ENCODE results near the gene WASHC4. TPM values are rescaled to one million over a fixed set of nuclear protein-coding genes. Genes with fewer than 3 reads are reported as not detected.
A peak's percentile ranks its signal among the peaks of the same experiment; 100 is the strongest.

The WASHC4 gene
- total and polyA plus RNA-seq, 2 experiments from 2014 or later, result 75.7 to 83.0 TPM

GRCh38 chr12:105100998-105101397 lies 6.5 kb upstream of the WASHC4 start:
- no peak overlapping the region for H3K27ac ChIP-seq (ENCODE audit: low read depth)
- no peaks in the 10 kb centered on the region for H3K36me3 ChIP-seq (ENCODE audit: insufficient read depth)
- no peaks in the 10 kb centered on the region for H3K4me1 ChIP-seq (ENCODE audit: insufficient read depth)
- H3K27me3 Mint-ChIP-seq (ENCODE audit: insufficient read depth, low read depth, poor library complexity), result peaks cover 2% of the 10 kb centered on the region
- DNase-seq (ENCODE audit: low spot score), result no peak
- TF ChIP-seq STAT1 (IDR thresholded peaks at IDR 0.05; ENCODE audit: unreplicated experiment), result no peak
- TF ChIP-seq, protein P1, sequence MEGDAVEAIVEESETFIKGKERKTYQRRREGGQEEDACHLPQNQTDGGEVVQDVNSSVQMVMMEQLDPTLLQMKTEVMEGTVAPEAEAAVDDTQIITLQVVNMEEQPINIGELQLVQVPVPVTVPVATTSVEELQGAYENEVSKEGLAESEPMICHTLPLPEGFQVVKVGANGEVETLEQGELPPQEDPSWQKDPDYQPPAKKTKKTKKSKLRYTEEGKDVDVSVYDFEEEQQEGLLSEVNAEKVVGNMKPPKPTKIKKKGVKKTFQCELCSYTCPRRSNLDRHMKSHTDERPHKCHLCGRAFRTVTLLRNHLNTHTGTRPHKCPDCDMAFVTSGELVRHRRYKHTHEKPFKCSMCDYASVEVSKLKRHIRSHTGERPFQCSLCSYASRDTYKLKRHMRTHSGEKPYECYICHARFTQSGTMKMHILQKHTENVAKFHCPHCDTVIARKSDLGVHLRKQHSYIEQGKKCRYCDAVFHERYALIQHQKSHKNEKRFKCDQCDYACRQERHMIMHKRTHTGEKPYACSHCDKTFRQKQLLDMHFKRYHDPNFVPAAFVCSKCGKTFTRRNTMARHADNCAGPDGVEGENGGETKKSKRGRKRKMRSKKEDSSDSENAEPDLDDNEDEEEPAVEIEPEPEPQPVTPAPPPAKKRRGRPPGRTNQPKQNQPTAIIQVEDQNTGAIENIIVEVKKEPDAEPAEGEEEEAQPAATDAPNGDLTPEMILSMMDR (conservative IDR thresholded peaks at IDR 0.05; ENCODE audit: low read depth in 2 of 2), result peak in 1 of 2 experiments; percentile 38; a peak in 3 of 4 replicates
- H3K4me2 ChIP-seq, result no peak overlapping the region
- peaks cover 19% of the 10 kb centered on the region; the same call in 2 of the 3 replicates for H3K36me3 Mint-ChIP-seq (ENCODE audit: low read depth)
- H3F3A ChIP-seq (replicated peaks; ENCODE audit: low read depth), result no peaks in the 10 kb centered on the region
- H3K27me3 ChIP-seq (ENCODE audit: insufficient read depth), result no peaks in the 10 kb centered on the region
- peaks cover 23% of the 10 kb centered on the region for H3K9me3 Mint-ChIP-seq
- no peak overlapping the region for H3K4me3 Mint-ChIP-seq
- H2AFZ ChIP-seq, result no peak overlapping the region
- no peaks in the 10 kb centered on the region for H3K79me2 ChIP-seq (replicated peaks; ENCODE audit: insufficient read depth)
- no peaks in the 10 kb centered on the region for H4K20me1 ChIP-seq (replicated peaks; ENCODE audit: insufficient read depth)
- H3K4me1 Mint-ChIP-seq, result peaks cover 7% of the 10 kb centered on the region; the same call in 2 of the 3 replicates
- H3K9me2 ChIP-seq (ENCODE audit: insufficient read depth), result no peaks in the 10 kb centered on the region
- no peak overlapping the region for H3K27ac Mint-ChIP-seq
- H3K4me3 ChIP-seq, result no peak overlapping the region
- ATAC-seq, result no peak

DNA sequence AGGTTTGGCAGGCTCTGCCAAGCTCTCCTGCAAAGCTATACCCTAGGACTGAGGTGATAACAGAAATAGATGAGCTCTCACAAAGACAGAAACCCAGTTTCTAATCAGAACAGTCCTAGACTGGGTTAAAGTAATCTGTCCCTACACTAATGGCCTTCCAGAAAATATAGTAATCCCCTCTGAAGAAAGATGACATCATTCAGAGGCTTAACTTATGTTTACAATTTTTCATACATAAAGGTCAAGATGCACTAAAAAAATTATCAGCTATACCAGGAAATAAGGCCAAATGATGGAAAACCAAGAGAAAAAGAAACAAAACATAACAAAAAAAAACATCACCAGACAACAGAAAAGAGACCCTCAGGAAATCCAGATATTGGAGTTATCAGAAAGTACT lies 4.9 kb upstream of the WASHC4 start:
- H3K36me3 Mint-ChIP-seq (ENCODE audit: low read depth), result peaks cover 7% of the 10 kb centered on the region; the same call in 2 of the 3 replicates
- H3F3A ChIP-seq (replicated peaks; ENCODE audit: low read depth), result no peaks in the 10 kb centered on the region
- peaks cover 10% of the 10 kb centered on the region; the same call in 2 of the 3 replicates for H3K9me3 Mint-ChIP-seq
- ATAC-seq (no peak), DNase-seq (ENCODE audit: low spot score) (no peak)
- H3K4me3 Mint-ChIP-seq, result no peak overlapping the region
- no peak overlapping the region for H3K4me2 ChIP-seq
- no peak overlapping the region for H2AFZ ChIP-seq
- no peak overlapping the region for H3K27ac Mint-ChIP-seq
- no peaks in the 10 kb centered on the region for H3K36me3 ChIP-seq (ENCODE audit: insufficient read depth)
- H4K20me1 ChIP-seq (replicated peaks; ENCODE audit: insufficient read depth), result no peaks in the 10 kb centered on the region
- H3K27me3 Mint-ChIP-seq (ENCODE audit: insufficient read depth, low read depth, poor library complexity), result no peaks in the 10 kb centered on the region
- no peaks in the 10 kb centered on the region for H3K79me2 ChIP-seq (replicated peaks; ENCODE audit: insufficient read depth)
- no peaks in the 10 kb centered on the region for H3K9me2 ChIP-seq (ENCODE audit: insufficient read depth)
- peaks cover 8% of the 10 kb centered on the region; the same call in 1 of the 2 replicates for H3K4me1 ChIP-seq (ENCODE audit: insufficient read depth)
- H3K27ac ChIP-seq (ENCODE audit: low read depth), result no peak overlapping the region; the same call in 1 of the 2 replicates
- no peaks in the 10 kb centered on the region for H3K27me3 ChIP-seq (ENCODE audit: insufficient read depth)
- H3K4me3 ChIP-seq, result no peak overlapping the region
- peaks cover 18% of the 10 kb centered on the region; the same call in 2 of the 3 replicates for H3K4me1 Mint-ChIP-seq
- no peak for TF ChIP-seq STAT1 (IDR thresholded peaks at IDR 0.05; ENCODE audit: unreplicated experiment)
- no peak for TF ChIP-seq ZNF462 (CRISPR knock-in tag; IDR thresholded peaks at IDR 0.05)
- TF ChIP-seq ZNF331 (CRISPR knock-in tag; IDR thresholded peaks at IDR 0.05; ENCODE audit: low read depth), result no peak
- TF ChIP-seq JUNB (IDR thresholded peaks at IDR 0.05; ENCODE audit: unreplicated experiment), result no peak
- TF ChIP-seq, protein P2, sequence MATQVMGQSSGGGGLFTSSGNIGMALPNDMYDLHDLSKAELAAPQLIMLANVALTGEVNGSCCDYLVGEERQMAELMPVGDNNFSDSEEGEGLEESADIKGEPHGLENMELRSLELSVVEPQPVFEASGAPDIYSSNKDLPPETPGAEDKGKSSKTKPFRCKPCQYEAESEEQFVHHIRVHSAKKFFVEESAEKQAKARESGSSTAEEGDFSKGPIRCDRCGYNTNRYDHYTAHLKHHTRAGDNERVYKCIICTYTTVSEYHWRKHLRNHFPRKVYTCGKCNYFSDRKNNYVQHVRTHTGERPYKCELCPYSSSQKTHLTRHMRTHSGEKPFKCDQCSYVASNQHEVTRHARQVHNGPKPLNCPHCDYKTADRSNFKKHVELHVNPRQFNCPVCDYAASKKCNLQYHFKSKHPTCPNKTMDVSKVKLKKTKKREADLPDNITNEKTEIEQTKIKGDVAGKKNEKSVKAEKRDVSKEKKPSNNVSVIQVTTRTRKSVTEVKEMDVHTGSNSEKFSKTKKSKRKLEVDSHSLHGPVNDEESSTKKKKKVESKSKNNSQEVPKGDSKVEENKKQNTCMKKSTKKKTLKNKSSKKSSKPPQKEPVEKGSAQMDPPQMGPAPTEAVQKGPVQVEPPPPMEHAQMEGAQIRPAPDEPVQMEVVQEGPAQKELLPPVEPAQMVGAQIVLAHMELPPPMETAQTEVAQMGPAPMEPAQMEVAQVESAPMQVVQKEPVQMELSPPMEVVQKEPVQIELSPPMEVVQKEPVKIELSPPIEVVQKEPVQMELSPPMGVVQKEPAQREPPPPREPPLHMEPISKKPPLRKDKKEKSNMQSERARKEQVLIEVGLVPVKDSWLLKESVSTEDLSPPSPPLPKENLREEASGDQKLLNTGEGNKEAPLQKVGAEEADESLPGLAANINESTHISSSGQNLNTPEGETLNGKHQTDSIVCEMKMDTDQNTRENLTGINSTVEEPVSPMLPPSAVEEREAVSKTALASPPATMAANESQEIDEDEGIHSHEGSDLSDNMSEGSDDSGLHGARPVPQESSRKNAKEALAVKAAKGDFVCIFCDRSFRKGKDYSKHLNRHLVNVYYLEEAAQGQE (IDR thresholded peaks at IDR 0.05; ENCODE audit: unreplicated experiment), result no peak
- TF ChIP-seq ZNF114 (CRISPR knock-in tag; IDR thresholded peaks at IDR 0.05), result no peak
- TF ChIP-seq POLR2AphosphoS5 (IDR thresholded peaks at IDR 0.05; ENCODE audit: low read depth), result no peak
- TF ChIP-seq NANOG (IDR thresholded peaks at IDR 0.05; ENCODE audit: borderline replicate concordance), result no peak

All from GM23338 (cell line).